Measurements from ENCODE around the gene ESYT1.
"Not testable (repeated sequence)": the region's sequence is repeated elsewhere in the genome, so short reads cannot be mapped to it uniquely, and the experiment has no call there.

The ESYT1 gene

DNA sequence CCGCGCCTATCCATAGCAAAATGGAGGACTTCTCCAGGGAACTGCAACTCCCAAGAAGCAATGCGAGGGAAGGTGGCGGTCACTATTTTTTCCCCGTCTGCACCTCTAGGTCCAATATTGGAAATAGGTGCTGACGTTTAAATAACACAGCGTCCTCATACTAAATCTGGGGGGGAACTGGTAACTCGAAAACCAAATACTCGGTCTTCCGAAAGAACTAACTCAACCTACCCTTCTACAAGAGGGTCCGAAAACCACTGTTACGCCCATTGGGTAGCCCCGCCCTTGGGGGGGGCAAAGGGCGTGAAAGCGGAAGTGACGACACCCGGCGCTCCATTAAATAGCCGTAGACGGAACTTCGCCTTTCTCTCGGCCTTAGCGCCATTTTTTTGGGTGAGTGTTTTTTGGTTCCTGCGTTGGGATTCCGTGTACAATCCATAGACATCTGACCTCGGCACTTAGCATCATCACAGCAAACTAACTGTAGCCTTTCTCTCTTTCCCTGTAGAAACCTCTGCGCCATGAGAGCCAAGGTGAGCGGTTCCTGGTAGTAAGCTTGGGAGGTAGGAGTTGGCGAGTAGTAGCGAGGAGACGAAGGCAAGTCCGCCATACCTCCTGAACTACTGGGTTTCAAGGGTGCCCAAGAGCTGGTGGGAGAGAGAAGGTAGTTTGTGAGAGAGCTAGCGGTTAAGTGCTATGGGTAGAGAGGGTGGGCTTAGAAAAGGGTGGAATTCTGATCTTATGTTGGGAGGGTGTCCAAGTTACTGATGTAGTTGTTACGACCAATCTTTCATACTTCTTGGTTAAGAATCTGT is 11.6 kb upstream of the ESYT1 start, which contains the start of gene RPL41:
Gene RPL41 (plus strand): TSS at position 367 of the 815 bp plus-strand sequence.
- H3K27me3 ChIP-seq (ENCODE audit: control insufficient read depth in 1 of 2, insufficient read depth in 2 of 2, low read length in 2 of 2) = no peaks in the 10 kb centered on the region

DNA sequence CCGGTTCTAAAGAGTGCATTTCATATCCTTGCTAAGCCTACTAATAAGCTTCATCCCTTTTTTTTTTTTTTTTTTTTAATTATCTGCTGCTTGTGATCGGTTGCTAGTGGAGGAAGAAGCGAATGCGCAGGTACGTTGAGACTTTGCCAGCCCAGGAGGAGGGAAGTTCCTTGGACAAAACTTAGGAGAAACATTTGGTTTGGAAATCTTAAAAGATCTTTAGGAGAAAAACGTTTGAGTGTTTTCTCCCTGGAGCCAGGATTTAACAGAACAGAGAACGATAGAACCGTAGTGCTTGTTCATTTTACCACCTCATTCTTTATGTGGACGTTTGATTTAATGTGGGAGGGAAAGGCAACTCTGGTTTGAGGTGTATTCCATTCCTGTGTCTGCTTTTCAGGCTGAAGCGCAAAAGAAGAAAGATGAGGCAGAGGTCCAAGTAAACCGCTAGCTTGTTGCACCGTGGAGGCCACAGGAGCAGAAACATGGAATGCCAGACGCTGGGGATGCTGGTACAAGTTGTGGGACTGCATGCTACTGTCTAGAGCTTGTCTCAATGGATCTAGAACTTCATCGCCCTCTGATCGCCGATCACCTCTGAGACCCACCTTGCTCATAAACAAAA is 10.9 kb upstream of the ESYT1 start:
- not testable (repeated sequence) for H3K9me3 ChIP-seq (ENCODE audit: control insufficient read depth in 1 of 2, low read length in 2 of 2); H3K27me3 ChIP-seq (ENCODE audit: control insufficient read depth in 1 of 2, insufficient read depth in 2 of 2, low read length in 2 of 2)
- H3K27ac ChIP-seq (ENCODE audit: low read depth, low read length) = peak overlapping the region; percentile 91
- H3K9ac ChIP-seq (ENCODE audit: low read depth in 1 of 2, low read length in 2 of 2) = peak overlapping the region; percentile 89 to 92
- H3K4me3 ChIP-seq (ENCODE audit: low read depth in 1 of 2, low read length in 2 of 2) = peak overlapping the region; percentile 90 to 91
- H3K36me3 ChIP-seq (ENCODE audit: control insufficient read depth in 1 of 2, insufficient read depth in 2 of 2, low read length in 2 of 2) = peaks cover 8 to 44% of the 10 kb centered on the region in 2 donors
- H3K4me1 ChIP-seq (ENCODE audit: control insufficient read depth in 1 of 2, insufficient read depth in 2 of 2, low read length in 2 of 2) = peaks cover 19 to 20% of the 10 kb centered on the region in 2 donors

More for the DNA sequence above, 11.6 kb upstream of the ESYT1 start, which contains the start of gene RPL41:
- Histone ChIP-seq H3K9ac (ENCODE audit: low read depth in 1 of 2, low read length in 2 of 2) (peak within 1 kb of the TSS; percentile 89 to 92), H3K36me3 (ENCODE audit: control insufficient read depth in 1 of 2, insufficient read depth in 2 of 2, low read length in 2 of 2) (peaks cover 10 to 42% of the 10 kb centered on the region in 2 donors), H3K27ac (ENCODE audit: low read depth, low read length) (peak within 1 kb of the TSS; percentile 91), H3K9me3 (ENCODE audit: control insufficient read depth in 1 of 2, low read length in 2 of 2) (no peaks in the 10 kb centered on the region), H3K4me3 (ENCODE audit: low read depth in 1 of 2, low read length in 2 of 2) (peak within 1 kb of the TSS; percentile 90 to 91), H3K4me1 (ENCODE audit: control insufficient read depth in 1 of 2, insufficient read depth in 2 of 2, low read length in 2 of 2) (peaks cover 19 to 20% of the 10 kb centered on the region in 2 donors)

DNA sequence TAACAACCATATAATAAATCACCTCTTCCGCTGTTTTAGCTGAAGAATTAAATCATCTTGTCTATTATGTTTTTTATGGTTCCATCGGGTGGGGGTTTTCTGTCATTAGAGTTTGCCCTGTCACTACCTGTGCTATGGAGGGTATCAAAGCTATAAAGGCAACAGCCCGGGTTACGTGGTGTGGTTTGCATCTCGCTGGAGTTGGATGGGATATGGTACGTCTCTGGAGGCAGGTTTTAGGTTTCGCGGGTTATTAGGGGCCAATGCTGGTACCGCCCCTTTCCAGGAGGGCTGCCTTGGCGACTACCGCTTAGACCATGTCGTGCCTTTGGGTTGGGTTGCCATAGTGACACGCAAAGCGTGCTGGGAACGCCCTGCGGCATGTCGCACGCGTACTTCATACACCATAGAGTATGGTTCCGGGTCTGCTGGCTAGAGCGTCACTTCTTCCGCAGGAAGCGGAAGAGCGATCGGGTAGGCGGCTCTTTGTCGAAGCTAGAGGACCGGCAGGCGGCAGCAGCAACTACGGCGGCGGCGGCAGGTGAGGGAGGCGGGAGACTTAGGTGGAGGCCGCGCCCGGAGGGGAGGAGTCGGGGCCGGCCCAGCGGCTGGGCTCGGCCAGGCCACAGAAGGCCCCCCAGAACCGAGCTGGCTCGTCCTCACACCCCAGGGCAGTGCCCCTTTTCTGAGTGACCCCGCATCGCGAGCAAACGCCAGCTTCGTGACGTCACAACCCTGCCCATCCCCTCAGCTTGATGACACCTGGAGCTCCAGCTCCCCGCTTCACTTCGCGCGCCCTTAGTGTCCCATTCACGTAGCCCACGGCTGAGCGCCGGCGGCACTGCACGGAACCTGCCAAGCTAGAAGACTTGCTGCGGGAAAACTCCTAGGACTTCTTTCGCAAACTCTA is 10.0 kb upstream of the ESYT1 start, which contains the start of gene ZC3H10:
Gene ZC3H10 (plus strand): TSS at position 489 of the 910 bp plus-strand sequence. CDS start 2,297 bp downstream, outside the sequence.
- peak within 1 kb of the TSS; percentile 92 for H3K27ac ChIP-seq (ENCODE audit: low read depth, low read length)
- H3K9me3 ChIP-seq (ENCODE audit: control insufficient read depth in 1 of 2, low read length in 2 of 2) = no peaks in the 10 kb centered on the region
- H3K27me3 ChIP-seq (ENCODE audit: control insufficient read depth in 1 of 2, insufficient read depth in 2 of 2, low read length in 2 of 2) = no peaks in the 10 kb centered on the region
- peaks cover 19 to 20% of the 10 kb centered on the region in 2 donors for H3K4me1 ChIP-seq (ENCODE audit: control insufficient read depth in 1 of 2, insufficient read depth in 2 of 2, low read length in 2 of 2)
- H3K4me3 ChIP-seq (ENCODE audit: low read depth in 1 of 2, low read length in 2 of 2) = peak within 1 kb of the TSS; percentile 90 to 91
- H3K36me3 ChIP-seq (ENCODE audit: control insufficient read depth in 1 of 2, insufficient read depth in 2 of 2, low read length in 2 of 2) = peaks cover 4 to 40% of the 10 kb centered on the region in 2 donors
- H3K9ac ChIP-seq (ENCODE audit: low read depth in 1 of 2, low read length in 2 of 2) = peak within 1 kb of the TSS; percentile 92 to 93

DNA sequence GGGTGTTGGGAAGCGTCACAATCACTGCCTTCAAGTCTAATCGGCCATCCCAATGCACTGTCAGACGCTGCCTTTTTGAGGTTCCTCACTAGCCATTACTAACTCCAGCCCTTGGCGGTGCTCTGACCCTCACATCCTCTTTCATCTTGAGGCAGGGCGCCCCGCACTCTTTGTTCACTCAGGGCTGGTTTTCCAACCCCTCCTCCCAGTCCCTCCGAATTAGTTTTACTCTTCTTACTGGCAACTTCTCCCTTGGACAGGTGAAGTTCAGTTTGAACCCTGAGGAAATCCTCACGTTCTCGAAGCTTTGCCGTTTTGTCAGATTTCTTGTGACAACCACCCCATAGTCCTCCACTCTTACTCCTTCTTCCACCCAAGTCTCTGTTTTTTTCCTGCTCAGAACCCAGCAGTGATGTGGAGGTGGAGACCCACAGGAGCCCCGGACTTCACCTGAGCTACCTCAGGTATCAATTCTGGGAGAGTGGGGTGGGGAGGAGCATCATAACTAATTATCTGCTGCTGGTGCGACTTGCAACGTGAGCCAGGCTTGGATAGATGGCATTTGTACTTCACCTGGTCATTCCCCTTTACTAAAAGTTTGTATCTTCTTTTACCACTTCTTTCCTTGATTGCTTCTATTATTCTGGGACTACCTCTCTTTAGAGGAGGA is 9.2 kb upstream of the ESYT1 start:
- Histone ChIP-seq H3K36me3 (ENCODE audit: control insufficient read depth in 1 of 2, insufficient read depth in 2 of 2, low read length in 2 of 2) (peaks cover under 1 to 32% of the 10 kb centered on the region in 2 donors), H3K9ac (ENCODE audit: low read depth in 1 of 2, low read length in 2 of 2) (peak overlapping the region; percentile 92 to 93), H3K4me3 (ENCODE audit: low read depth in 1 of 2, low read length in 2 of 2) (peak overlapping the region; percentile 77 to 90), H3K27ac (ENCODE audit: low read depth, low read length) (peak overlapping the region; percentile 92), H3K9me3 (ENCODE audit: control insufficient read depth in 1 of 2, low read length in 2 of 2) (no peaks in the 10 kb centered on the region), H3K27me3 (ENCODE audit: control insufficient read depth in 1 of 2, insufficient read depth in 2 of 2, low read length in 2 of 2) (no peaks in the 10 kb centered on the region), H3K4me1 (ENCODE audit: control insufficient read depth in 1 of 2, insufficient read depth in 2 of 2, low read length in 2 of 2) (peaks cover 19 to 20% of the 10 kb centered on the region in 2 donors)

DNA sequence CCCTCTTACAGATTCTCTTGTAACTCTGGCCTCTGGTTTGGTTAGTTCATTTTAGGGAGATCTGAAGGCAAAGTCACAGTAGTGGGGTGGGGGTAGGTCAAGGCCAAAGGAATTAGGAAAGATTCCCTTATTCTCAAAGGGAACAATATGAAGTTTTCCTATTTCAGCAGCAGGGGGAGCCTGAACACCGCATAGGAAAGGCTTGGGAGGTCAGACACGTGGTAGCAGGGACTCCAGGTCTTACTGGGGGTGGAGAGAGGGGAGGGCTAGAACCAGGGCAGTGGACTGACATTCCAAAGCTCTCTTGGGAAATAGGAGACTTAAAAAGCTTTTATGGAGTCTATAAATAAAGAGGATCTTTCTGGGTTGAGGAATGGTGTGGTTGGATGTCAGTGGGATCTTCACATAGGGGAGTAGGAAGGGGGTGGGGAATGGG is 8.7 kb upstream of the ESYT1 start:
- H3K4me3 ChIP-seq (ENCODE audit: low read depth in 1 of 2, low read length in 2 of 2) = peak overlapping the region in 1 of 2 donors; percentile 90

DNA sequence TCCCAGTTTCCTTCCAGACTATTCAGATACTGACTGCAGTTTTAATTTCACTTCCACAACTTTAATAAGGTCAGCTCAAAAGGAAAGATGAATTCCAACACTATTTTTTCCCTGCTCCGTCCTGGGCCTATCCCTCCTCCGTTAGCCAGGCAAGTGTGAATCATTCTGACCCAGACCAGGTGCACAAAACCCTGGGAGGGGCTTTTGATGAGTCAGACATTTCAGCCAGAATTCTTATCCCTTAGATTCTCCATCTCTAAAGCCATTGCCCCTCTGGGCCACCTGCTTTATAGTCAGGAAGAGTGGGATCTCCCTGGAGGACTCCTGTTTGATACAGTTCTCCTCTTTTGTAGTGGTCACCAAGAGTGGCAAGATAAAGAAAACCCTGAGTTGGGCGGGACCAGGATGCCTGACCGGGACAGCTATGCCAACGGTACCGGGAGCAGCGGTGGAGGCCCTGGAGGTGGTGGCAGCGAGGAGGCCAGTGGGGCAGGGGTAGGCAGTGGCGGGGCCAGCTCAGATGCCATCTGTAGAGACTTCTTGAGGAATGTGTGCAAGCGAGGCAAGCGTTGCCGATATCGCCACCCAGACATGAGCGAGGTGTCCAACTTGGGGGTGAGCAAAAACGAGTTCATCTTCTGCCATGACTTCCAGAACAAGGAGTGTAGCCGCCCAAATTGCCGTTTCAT is 7.8 kb upstream of the ESYT1 start:
- Histone ChIP-seq H3K36me3 (ENCODE audit: control insufficient read depth in 1 of 2, insufficient read depth in 2 of 2, low read length in 2 of 2) (peaks cover 0 to 26% of the 10 kb centered on the region in 2 donors), H3K4me3 (ENCODE audit: low read depth in 1 of 2, low read length in 2 of 2) (no peak overlapping the region), H3K27me3 (ENCODE audit: control insufficient read depth in 1 of 2, insufficient read depth in 2 of 2, low read length in 2 of 2) (no peaks in the 10 kb centered on the region), H3K27ac (ENCODE audit: low read depth, low read length) (no peak overlapping the region), H3K9me3 (ENCODE audit: control insufficient read depth in 1 of 2, low read length in 2 of 2) (no peaks in the 10 kb centered on the region), H3K9ac (ENCODE audit: low read depth in 1 of 2, low read length in 2 of 2) (peak overlapping the region in 1 of 2 donors; percentile 93), H3K4me1 (ENCODE audit: control insufficient read depth in 1 of 2, insufficient read depth in 2 of 2, low read length in 2 of 2) (peaks cover 18 to 21% of the 10 kb centered on the region in 2 donors)

More for the DNA sequence above, 8.7 kb upstream of the ESYT1 start:
- H3K4me1 ChIP-seq (ENCODE audit: control insufficient read depth in 1 of 2, insufficient read depth in 2 of 2, low read length in 2 of 2) = peaks cover 19 to 20% of the 10 kb centered on the region in 2 donors
- no peaks in the 10 kb centered on the region for H3K9me3 ChIP-seq (ENCODE audit: control insufficient read depth in 1 of 2, low read length in 2 of 2)
- H3K9ac ChIP-seq (ENCODE audit: low read depth in 1 of 2, low read length in 2 of 2) = peak overlapping the region in 1 of 2 donors; percentile 93
- peaks cover 0 to 26% of the 10 kb centered on the region in 2 donors for H3K36me3 ChIP-seq (ENCODE audit: control insufficient read depth in 1 of 2, insufficient read depth in 2 of 2, low read length in 2 of 2)
- no peaks in the 10 kb centered on the region for H3K27me3 ChIP-seq (ENCODE audit: control insufficient read depth in 1 of 2, insufficient read depth in 2 of 2, low read length in 2 of 2)
- peak overlapping the region; percentile 92 for H3K27ac ChIP-seq (ENCODE audit: low read depth, low read length)

DNA sequence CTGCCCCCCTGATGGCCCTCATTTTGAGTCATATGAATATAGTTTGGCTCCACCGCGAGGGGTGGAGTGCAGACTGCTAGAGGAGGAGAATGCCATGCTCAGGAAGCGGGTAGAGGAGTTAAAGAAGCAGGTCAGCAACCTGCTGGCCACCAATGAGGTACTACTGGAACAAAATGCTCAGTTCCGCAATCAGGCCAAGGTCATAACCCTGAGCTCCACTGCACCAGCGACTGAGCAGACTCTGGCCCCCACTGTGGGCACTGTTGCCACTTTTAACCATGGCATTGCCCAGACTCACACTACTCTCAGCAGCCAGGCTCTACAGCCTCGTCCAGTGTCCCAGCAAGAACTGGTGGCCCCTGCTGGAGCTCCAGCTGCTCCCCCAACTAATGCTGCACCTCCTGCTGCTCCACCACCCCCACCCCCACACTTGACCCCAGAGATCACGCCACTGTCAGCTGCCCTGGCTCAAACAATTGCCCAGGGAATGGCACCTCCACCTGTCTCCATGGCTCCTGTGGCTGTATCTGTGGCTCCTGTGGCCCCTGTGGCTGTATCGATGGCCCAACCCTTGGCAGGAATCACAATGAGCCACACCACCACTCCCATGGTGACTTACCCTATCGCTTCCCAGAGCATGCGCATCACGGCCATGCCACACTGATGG is 6.7 kb upstream of the ESYT1 start:
- no peaks in the 10 kb centered on the region for H3K9me3 ChIP-seq (ENCODE audit: control insufficient read depth in 1 of 2, low read length in 2 of 2)
- H3K27ac ChIP-seq (ENCODE audit: low read depth, low read length) = no peak overlapping the region
- peaks cover 26 to 30% of the 10 kb centered on the region in 2 donors for H3K4me1 ChIP-seq (ENCODE audit: control insufficient read depth in 1 of 2, insufficient read depth in 2 of 2, low read length in 2 of 2)
- H3K36me3 ChIP-seq (ENCODE audit: control insufficient read depth in 1 of 2, insufficient read depth in 2 of 2, low read length in 2 of 2) = peaks cover 0 to 26% of the 10 kb centered on the region in 2 donors
- H3K4me3 ChIP-seq (ENCODE audit: low read depth in 1 of 2, low read length in 2 of 2) = no peak overlapping the region
- H3K9ac ChIP-seq (ENCODE audit: low read depth in 1 of 2, low read length in 2 of 2) = no peak overlapping the region
- H3K27me3 ChIP-seq (ENCODE audit: control insufficient read depth in 1 of 2, insufficient read depth in 2 of 2, low read length in 2 of 2) = no peaks in the 10 kb centered on the region

DNA sequence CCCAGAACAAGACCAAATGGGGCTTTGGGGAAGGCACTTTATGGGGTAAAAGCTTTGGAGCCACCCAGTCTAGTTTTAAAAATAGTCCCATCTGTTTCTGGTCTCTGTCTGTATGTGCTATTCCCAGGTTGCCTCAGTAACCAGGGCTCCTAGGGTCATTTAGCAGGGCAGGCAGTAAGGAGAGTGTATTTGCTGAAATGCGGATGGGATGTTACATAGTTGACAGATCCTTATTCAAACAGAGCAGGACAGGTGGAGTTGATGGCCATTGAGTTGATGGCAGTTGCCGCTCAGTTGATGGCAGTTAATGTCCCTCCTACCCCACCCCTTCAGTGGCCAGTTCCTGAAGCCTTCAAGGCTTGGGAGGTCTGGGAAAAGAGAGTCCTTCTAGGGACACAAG is 5.4 kb upstream of the ESYT1 start:
- Histone ChIP-seq H3K4me1 (ENCODE audit: control insufficient read depth in 1 of 2, insufficient read depth in 2 of 2, low read length in 2 of 2) (peaks cover 38 to 42% of the 10 kb centered on the region in 2 donors), H3K27ac (ENCODE audit: low read depth, low read length) (no peak overlapping the region), H3K27me3 (ENCODE audit: control insufficient read depth in 1 of 2, insufficient read depth in 2 of 2, low read length in 2 of 2) (no peaks in the 10 kb centered on the region), H3K9me3 (ENCODE audit: control insufficient read depth in 1 of 2, low read length in 2 of 2) (no peaks in the 10 kb centered on the region), H3K9ac (ENCODE audit: low read depth in 1 of 2, low read length in 2 of 2) (peak overlapping the region in 1 of 2 donors; percentile 8), H3K4me3 (ENCODE audit: low read depth in 1 of 2, low read length in 2 of 2) (no peak overlapping the region), H3K36me3 (ENCODE audit: control insufficient read depth in 1 of 2, insufficient read depth in 2 of 2, low read length in 2 of 2) (peaks cover 0 to 25% of the 10 kb centered on the region in 2 donors)
